ENCODE results near the gene SH3GLB1. TPM values are rescaled to one million over a fixed set of nuclear protein-coding genes. Genes with fewer than 3 reads are reported as not detected.
A peak's percentile ranks its signal among the peaks of the same experiment; 100 is the strongest.

The SH3GLB1 gene
- total and polyA plus RNA-seq, 8 donors = 92.7 to 114 (median 102) TPM

DNA sequence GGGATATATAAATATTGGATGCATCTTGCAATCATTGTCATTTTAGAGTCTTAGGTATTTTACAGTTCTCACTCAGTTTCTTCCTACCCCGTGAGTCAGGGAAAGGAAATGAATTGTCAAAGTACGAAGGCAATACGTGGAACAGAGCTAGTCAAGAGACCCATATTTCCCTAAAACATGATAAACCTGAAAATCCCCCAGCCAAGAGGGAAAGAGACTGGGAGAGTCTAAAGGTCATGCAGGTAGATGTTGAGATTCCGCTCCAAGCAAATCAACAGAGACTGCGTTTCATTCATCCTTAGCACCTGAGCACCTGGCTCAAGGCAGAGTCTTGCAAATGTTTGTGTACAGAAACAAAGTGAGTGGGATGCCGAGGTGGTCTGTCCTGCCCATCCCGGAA lies 58.0 kb downstream of the SH3GLB1 start:
- H3K27ac ChIP-seq = no peak overlapping the region
- ATAC-seq (no peak), DNase-seq (no peak)
- intact Hi-C loops (cut with DNase I) = no loop called here
- peaks cover 0 to 4% of the 10 kb centered on the region in 2 donors for H3K4me1 ChIP-seq
- peaks cover 0 to 3% of the 10 kb centered on the region in 2 donors for H3K9me3 ChIP-seq
- no peak overlapping the region for H3K4me3 ChIP-seq
- H3K36me3 ChIP-seq = no peaks in the 10 kb centered on the region
- H3K27me3 ChIP-seq = no peaks in the 10 kb centered on the region
- TF ChIP-seq, protein P1, sequence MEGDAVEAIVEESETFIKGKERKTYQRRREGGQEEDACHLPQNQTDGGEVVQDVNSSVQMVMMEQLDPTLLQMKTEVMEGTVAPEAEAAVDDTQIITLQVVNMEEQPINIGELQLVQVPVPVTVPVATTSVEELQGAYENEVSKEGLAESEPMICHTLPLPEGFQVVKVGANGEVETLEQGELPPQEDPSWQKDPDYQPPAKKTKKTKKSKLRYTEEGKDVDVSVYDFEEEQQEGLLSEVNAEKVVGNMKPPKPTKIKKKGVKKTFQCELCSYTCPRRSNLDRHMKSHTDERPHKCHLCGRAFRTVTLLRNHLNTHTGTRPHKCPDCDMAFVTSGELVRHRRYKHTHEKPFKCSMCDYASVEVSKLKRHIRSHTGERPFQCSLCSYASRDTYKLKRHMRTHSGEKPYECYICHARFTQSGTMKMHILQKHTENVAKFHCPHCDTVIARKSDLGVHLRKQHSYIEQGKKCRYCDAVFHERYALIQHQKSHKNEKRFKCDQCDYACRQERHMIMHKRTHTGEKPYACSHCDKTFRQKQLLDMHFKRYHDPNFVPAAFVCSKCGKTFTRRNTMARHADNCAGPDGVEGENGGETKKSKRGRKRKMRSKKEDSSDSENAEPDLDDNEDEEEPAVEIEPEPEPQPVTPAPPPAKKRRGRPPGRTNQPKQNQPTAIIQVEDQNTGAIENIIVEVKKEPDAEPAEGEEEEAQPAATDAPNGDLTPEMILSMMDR (IDR thresholded peaks at IDR 0.05) = no peak

- H3K27ac ChIP-seq = no peak overlapping the region
- no peaks in the 10 kb centered on the region for H3K4me1 ChIP-seq
- no peaks in the 10 kb centered on the region for H3K27me3 ChIP-seq
- ATAC-seq (no peak), DNase-seq (no peak)
- H3K4me3 ChIP-seq = no peak overlapping the region
- intact Hi-C loops (cut with DNase I) = no loop called here
- H3K9me3 ChIP-seq = peaks cover 0 to 8% of the 10 kb centered on the region in 2 donors
- no peaks in the 10 kb centered on the region for H3K36me3 ChIP-seq
- TF ChIP-seq, protein P1 (IDR thresholded peaks at IDR 0.05) = no peak
Observed at GRCh38 chr1:86764523-86764922, 60.1 kb downstream of the SH3GLB1 start.

GRCh38 chr1:86765073-86765472 lies 60.7 kb downstream of the SH3GLB1 start:
- ATAC-seq = peak; percentile 25
- peaks cover 0 to 8% of the 10 kb centered on the region in 2 donors for H3K9me3 ChIP-seq

DNA sequence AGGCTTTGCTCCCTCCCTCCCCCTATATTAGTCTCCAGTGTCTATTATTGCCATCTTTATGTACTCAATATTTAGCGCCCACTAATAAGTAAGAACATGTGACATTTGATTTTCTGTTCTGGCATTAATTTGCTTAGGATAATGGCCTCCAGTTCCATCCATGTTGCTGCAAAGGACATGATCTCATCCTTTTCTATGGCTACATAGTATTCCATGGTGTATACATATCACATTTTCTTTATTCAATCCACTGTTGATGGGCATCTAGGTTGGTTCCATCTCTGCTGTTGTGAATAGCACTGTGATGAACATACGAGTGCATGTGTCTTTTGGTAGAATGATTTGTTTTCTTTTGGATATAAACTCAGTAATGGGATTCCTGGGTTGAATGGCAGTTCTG lies 61.3 kb downstream of the SH3GLB1 start:
- H3K36me3 ChIP-seq = no peaks in the 10 kb centered on the region
- H3K27ac ChIP-seq = no peak overlapping the region
- H3K27me3 ChIP-seq = no peaks in the 10 kb centered on the region
- TF ChIP-seq, protein P1 (IDR thresholded peaks at IDR 0.05) = no peak
- ATAC-seq (no peak), DNase-seq (no peak)
- H3K4me3 ChIP-seq = no peak overlapping the region
- intact Hi-C loops (cut with DNase I) = no loop called here
- H3K9me3 ChIP-seq = peaks cover 0 to 5% of the 10 kb centered on the region in 2 donors
- no peaks in the 10 kb centered on the region for H3K4me1 ChIP-seq

More at GRCh38 chr1:86765073-86765472, 60.7 kb downstream of the SH3GLB1 start:
- no peak for DNase-seq
- Histone ChIP-seq H3K27ac (no peak overlapping the region), H3K36me3 (no peaks in the 10 kb centered on the region), H3K27me3 (no peaks in the 10 kb centered on the region), H3K4me3 (no peak overlapping the region), H3K4me1 (no peaks in the 10 kb centered on the region)
- intact Hi-C loops (cut with DNase I) = no loop called here
- TF ChIP-seq, protein P1 (IDR thresholded peaks at IDR 0.05) = no peak

- no peaks in the 10 kb centered on the region for H3K36me3 ChIP-seq
- TF ChIP-seq, protein P1 (IDR thresholded peaks at IDR 0.05) = no peak
- intact Hi-C loops (cut with DNase I) = no loop called here
- H3K27ac ChIP-seq = no peak overlapping the region
- no peaks in the 10 kb centered on the region for H3K27me3 ChIP-seq
- H3K9me3 ChIP-seq = peaks cover 0 to 5% of the 10 kb centered on the region in 2 donors
- DNase-seq = no peak
- no peak overlapping the region for H3K4me3 ChIP-seq
- ATAC-seq = no peak
- H3K4me1 ChIP-seq = peaks cover 1 to 12% of the 10 kb centered on the region in 2 donors
Observed at GRCh38 chr1:86768554-86768953, 64.2 kb downstream of the SH3GLB1 start.
